Inflammatory macrophage treated with lipopolysaccharide for 4 hours (primary cell): ENCODE measurements around the gene TMEM141.
A peak's percentile ranks its signal among the peaks of the same experiment; 100 is the strongest.
"Not testable (repeated sequence)": the region's sequence is repeated elsewhere in the genome, so short reads cannot be mapped to it uniquely, and the experiment has no call there.

Source experiments
- DNase-seq: peaks from one replicate; pipeline ENCODE4 v3.0.0-alpha.2; 2020

The TMEM141 gene

DNA sequence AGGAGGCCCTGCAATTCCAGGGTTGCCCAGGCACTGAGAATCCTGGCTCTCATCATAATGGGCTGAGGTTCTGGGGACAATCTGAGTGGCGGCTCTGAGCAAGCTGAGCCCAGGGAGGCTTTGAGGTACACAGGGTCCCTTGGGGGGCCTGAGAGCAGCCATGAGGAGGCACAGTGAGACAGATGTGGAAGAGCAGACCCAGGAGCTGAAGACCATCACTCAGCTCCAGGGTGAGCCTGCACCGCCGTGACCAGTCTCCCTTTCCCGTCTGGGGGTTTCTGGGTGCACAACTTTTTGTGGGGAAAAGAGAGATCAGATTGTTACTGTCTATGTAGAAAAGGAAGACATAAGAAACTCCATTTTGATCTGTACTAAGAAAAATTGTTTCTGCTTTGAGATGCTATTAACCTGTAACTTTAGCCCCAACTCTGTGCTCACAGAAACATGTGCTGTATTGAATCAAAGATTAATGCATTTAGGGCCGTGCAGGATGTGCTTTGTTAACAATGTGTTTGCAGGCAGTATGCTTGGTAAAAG lies 5.2 kb downstream of the TMEM141 start, which contains the start of gene CCDC183:
Gene CCDC183 (plus strand): TSS at position 101 of the 537 bp plus-strand sequence. CDS start 60 bp downstream, at position 161.
- no peak for DNase-seq

DNA sequence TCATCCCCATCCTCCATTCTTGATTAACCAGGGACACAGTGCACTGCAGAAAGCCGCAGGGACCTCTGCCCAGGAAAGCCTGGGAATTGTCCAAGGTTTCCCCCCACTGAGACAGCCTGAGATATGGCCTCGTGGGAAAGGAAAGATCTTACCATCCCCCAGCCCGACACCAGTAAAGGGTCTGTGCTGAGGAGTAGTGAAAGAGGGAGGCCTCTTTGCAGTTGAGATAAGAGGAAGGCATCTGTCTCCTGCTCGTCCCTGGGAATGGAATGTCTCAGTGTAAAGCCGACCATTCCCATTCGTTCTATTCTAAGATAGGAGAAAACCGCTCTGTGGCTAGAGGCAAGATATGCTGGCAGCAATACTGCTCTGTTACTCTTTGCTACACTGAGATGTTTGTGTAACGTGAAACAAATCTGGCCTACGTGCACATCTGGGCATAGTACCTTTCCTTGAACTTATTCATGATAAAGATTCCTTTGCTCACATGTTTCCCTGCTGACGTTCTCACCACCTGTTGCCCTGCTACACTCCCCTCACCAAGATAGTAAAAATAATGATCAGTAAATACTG lies 5.7 kb downstream of the TMEM141 start:
- DNase-seq: not testable (repeated sequence)

DNA sequence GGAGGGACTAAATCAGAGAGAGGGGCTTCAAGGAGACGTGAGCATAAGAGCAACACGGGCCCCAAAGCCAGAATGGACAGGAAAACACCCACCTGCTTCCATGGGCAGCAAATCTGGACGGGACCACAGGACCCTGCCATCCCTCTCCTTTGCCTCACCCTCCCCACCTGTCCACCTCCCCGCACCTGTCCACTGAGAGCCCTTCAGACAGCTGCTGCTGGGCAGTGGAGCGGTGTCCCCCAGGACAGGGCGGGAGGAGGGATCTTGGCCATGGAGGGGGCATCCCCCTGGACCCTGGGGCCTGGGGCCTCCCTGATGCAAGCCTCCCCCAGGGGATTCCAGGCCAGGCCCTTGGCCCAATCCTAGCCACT lies 7.5 kb downstream of the TMEM141 start:
- no peak for DNase-seq

DNA sequence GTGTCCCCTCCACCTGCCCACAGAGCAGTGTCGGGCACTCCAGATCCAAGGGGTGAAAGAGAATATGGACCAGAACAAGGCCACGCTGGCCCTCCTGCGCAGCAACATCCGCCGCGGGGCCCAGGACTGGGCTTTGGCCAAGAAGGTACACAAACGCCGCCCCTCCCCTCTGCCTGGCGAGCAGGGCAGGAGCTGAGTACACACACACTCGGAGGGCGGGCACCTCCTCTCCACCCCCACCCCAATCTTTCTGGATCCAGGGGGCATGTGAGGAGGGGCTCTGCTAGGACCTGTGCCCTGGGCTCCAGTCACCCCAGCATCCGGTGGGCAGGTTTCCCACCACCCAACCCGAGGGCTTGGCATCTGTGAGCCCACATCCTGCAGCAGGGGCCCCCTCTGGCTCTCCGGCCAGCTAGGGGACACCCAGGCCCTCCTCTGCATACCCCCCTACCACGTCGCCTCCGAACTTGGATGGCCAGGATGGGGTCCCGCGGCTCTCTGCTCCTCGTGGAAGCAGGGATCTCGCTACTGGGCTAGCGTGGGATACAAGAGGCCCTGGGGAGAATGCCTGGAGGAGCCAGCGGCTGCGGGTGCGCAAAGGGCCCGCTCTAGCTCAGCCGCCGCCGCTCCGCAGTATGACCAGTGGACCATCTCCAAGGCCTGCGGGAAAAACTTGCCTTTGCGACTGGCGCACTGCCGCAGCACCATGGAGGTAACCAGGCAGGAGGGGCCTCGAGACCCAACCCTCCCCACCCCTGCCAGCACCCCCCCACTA lies 8.1 kb downstream of the TMEM141 start:
- no peak for DNase-seq

GRCh38 chr9:136799854-136800657 lies 8.9 kb downstream of the TMEM141 start:
- peak; percentile 39 for DNase-seq

GRCh38 chr9:136802321-136802720 lies 11.2 kb downstream of the TMEM141 start:
- no peak for DNase-seq

- DNase-seq: not testable (repeated sequence)
Measured at GRCh38 chr9:136803009-136803550, 11.9 kb downstream of the TMEM141 start.

DNA sequence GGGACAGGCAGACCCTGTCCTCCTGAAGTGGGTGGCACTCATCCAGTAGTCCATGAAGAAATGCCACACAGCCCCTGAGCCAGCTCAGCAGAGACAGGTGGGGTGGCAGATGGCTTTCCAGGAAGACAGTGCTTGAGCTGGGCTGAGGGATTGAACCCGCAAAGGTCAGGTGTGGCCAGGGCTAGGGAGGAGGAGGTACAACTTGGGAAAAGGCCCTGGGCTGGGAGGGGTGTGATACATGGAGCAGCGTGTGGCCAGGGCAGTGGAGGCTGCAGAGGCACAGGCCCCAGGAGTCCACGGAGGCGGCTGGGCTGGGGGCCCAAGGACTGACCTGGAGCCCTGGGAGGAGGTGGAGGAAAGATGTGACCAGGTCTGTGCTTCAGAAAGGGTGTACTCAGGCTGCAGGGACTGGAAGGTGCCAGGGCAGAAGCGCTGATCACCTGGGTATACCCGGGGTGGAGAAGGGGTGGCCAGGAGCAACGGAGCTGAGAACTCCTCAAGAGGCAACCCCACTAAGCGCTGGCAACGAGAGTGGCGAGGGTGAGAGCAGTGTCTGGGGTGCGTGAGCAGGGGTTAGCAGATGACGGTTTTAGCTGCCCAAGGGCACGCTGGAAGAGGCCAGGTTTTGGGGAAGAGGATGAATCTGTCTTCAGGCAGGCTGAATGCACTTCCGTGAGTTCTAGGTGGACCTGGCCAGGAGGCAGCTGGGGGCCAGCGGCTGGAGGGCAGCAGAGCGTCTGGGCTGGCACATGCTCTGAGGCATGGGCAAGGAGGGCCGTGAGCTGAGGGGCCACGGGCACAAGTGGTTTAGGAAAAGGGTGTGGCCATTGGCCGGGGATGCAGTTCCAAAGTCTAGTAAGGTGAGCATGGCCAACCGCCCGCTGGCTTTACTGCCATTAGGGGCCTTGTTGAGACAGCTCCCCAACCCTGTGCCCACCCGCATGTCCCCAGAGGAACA lies 12.7 kb downstream of the TMEM141 start:
- DNase-seq: no peak

DNA sequence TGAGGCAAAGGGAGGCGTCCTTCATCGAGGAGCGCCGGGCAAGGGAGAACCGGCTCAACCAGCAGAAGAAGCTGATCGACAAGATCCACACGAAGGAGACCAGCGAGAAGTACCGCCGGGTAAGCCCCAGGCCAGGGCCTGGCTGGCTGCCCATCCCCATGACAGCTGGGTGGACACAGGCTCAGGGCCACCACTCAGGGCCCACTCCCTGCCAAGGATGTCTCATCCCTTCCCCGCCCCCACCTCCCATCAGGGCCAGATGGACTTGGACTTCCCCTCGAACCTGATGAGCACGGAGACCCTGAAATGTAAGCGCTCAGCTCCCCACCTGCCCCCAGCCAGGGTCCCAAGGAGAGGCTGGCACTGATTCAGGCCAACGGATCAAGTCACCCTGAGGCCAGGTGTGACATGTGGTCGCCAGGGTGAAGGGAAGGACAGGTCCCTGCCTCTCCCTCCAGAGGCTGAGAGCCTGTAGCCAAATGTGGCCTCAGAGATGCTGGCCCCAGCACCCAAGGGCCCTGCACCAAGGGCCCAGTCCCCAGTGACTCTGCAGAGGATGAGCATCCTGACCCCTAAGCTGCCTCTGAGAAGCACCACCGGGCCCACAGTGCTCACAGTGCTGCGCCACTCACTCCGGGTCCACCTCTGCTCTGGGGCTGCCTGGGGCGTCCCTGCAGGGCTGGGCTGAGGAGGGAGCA lies 13.5 kb downstream of the TMEM141 start:
- DNase-seq: no peak

DNA sequence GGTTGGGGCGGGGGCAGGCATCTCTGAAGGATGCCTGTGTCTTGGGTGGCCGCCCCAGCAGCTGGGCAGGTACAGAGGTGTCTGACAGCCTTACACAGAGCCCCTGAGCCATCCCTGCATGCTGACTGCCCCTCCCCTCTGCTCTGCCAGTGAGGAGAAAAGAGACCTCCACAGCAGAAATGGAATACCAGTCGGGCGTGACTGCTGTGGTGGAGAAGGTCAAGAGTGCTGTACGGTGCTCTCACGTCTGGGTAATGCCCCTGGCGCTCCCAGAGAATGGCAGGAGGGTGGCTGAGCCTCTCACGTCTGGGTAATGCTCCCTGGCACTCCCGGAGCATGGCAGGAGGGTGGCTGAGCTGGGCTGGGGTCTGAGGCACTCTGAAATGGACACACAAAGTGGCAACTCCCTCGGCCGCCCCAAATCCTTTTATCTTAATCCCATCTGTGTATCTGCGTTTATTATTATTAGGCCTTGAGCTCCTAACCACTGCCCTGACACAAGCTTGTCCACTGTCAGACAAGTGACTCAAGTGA lies 14.1 kb downstream of the TMEM141 start:
- no peak for DNase-seq

DNA sequence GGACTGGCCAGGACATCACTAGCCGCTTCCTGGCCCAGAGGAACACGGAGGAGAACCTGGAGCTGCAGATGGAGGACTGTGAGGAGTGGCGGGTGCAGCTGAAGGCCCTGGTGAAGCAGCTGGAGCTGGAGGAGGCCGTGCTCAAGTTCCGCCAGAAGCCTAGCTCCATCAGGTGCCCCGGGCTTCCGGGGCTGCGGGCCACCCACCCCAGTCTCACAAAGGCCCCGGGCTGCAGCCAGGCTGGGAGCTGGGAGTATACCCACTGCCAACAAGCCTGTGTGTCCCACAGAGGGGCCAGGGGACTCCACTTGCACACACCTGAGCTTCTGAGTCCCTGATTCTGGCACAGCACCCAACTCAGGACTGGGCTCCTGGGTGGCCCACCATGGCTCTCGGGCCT lies 14.9 kb downstream of the TMEM141 start:
- DNase-seq: no peak

DNA sequence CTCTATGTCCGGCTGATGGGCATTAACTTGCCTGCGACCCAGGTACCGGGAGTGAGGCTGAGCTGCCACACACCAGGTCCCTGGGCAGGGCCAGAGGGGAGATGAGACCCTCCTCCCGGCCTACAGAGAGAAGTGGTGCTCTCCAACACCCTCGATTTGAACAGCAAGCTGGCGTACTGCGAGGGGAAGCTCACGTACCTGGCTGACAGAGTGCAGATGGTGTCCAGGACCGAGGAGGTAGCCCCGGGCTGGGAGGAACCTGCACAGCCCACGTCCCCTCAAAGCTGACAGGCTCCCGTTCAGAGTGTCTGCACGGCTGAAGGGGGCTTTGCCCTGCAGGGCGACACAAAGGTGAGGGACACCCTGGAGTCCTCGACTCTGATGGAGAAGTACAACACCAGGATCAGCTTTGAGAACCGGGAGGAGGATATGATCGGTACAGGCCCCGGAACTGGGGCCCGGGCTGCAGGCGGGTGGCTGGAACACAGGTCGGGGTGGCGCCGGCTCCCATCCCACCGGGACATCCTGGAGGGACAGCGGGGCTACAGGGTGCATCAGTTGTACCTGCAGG lies 15.6 kb downstream of the TMEM141 start:
- no peak for DNase-seq

DNA sequence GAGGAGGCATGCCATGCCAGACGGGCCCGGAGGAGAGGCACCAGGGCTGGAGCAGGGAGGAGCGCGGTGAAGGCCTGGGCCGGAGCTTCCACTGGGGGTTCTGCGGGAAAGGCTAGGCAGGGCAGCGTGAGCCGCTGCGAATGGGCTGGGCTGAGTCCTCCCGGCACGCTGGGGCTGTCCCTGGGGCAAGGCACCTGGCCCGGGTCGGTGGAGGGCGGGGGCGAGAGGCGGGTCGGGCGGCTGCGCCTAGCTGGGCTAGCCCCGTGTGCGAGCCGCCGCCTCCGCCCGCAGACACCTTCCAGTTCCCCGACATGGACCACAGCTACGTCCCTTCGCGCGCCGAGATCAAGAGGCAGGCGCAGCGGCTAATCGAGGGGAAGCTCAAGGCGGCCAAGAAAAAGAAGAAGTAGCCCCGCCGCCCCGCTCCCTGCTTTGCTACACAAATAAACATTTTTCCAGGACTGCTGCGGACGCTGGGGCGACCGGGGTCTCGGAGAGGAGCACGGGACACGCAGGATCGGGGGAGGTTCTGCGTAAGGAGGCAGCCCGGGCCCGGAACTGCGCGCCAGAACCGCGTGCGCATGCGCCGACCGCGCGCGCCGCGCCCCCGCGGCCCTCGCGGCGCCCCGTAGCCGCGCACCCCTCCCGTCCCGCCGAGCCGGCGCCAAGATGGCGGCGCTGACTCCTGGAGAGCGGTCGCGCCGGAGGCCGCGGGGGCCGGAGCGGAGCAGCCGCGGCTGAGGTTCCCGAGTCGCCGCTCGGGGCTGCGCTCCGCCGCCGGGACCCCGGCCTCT lies 16.3 kb downstream of the TMEM141 start, which contains the start of gene RABL6:
Gene RABL6 (plus strand): TSS at position 668 of the 794 bp plus-strand sequence. CDS start 249 bp downstream, outside the sequence.
- peak; percentile 80 for DNase-seq

DNA sequence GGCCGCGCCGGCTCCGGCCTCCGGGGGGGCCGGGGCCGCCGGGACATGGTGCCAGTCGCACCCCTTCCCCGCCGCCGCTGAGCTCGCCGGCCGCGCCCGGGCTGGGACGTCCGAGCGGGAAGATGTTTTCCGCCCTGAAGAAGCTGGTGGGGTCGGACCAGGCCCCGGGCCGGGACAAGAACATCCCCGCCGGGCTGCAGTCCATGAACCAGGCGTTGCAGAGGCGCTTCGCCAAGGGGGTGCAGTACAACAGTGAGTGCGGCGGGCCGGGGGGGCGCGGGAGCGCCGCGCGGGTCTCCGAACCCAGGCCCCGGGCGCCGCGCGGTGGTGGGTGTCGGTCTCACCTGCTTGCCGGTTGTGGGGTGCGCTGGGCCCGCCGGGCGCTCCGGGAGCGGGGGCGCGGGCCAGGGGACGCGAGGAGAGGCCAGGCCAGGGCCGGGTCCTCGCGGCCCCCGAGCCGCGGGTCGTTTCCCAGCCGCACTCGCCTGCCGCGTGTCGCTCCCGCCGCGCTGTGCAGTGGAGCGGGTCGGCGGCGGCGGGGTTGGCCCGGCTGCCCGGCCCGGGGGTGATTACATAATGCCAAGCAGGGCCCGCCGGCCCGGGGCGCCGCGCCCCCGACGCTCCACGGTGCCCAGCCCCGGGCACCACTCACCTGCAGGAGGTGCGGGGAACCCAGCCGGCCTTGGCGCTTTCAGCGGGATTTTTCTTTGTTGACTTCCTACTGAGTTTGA lies 17.1 kb downstream of the TMEM141 start:
- no peak for DNase-seq

- DNase-seq: peak; percentile 16
Measured at GRCh38 chr9:136808806-136809158, 17.6 kb downstream of the TMEM141 start.

DNA sequence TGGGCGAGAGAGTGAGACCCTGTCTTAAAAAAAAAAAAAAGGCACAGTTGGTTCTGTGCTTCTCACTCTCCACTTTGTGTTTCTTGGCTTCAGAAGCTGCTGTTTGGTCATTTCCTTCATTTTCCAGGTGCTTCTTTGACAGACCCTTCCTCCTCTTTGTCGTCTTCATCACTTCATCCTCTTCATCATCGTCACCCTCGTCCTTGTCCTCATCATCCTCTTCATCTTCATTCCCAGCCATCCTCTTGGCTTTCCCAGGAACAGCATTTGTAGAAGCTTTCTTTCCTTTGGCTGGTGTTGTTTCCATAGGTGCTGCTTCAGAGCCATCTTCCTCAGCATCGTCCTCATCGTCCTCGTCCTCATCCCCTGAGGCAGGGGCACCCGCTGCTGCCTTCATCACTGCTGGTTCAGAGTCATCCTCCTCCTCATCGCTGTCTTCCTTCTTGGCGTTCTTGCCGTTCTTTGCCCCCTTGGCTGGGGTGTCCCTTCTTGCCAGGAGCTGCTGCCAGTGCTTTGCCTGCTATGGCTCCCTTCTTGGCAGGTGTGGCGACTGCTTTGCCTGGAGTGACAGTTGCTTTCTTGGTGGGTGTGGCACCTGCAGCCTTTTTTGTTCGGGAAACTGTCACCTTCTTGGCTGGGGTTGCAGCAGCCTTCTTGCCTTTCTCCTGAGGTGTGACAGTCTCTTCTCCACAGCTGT lies 23.7 kb downstream of the TMEM141 start:
- no peak for DNase-seq

DNA sequence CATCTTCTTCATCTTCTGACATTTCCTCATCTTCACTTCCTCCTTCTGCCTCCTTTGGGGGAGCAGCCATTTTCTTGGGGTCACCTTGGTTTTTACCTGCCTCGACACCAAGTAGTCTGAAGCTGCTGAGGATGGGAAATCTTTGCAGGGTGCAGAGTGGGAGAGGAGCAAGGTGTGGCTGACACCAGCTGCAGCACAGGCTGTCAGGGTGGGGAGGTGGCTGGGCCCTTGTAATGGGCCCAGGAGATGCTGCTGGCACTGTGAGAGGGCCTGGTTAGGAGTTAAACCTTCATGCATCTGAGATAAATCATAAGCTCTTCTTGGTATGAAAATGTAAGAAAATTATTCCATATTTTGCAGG lies 24.3 kb downstream of the TMEM141 start:
- no peak for DNase-seq
